GM18508 (cell line): ENCODE data around the gene ELMO1.
A peak's percentile ranks its signal among the peaks of the same experiment; 100 is the strongest.

Experiments used
- ATAC-seq: cut with Tn5 transposase; IDR thresholded peaks from one replicate; pipeline ENCODE4 v1.9.1; 2021; ENCODE audit warnings: moderate number of reproducible peaks; ENCODE audit not compliant: insufficient read depth, unreplicated experiment

ELMO1 gene

DNA sequence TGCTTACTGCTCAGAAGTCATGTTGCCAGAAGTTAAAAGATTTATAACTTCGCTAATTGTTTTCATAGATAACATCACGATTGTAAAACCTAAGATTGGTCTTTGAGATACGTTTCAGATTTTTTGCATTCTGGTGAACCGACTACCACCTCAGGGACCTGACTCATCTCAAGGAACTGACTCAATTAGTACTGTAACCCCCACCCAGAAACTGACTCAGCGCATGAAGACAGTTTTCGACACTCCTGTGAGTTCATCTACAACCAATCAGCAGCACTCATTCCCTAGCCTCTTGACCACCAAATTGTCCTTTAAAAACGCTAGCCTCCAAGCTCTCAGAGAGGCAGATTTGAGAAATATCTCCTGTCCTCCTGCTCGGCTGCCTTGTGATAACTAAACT lies 72.3 kb downstream of the ELMO1 start:
- no peak for ATAC-seq

DNA sequence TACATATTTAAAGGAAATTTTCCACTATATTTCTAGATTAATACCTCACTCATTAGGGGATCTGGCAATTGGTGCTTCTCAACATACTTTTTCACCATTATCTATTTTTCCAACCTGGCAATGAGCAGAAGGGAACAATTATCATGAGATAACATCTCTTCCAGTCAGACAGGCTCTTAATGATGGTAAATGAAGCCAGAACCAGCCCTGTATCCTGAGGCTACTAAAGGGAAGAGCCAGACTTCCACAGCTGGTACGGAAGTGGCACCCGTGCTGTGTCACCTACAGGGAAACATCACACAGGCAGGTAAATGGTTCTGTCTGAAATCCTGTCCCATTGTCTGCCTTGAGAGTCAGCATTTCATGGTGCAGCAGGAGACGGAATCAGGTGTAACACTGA lies 75.9 kb downstream of the ELMO1 start:
- ATAC-seq, result no peak

DNA sequence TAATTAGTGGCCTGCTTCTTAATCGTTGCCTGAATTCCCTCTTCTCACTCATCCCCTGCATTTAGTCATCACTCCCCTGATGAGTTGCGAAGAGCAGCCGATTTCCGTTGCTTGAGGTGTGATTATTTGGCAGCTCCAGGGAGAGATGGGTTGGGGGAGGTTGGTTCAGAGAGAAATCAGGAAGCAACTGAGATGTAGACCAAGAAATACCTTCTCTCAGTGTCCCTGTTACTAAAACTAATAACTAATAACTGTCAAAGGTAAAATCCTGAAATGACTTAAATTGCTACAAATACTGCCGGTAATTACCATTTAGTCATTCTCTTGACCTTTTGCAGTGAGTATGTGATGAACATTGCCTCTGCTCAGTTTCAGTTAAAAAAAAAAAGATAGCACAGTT lies 76.9 kb downstream of the ELMO1 start:
- ATAC-seq, result no peak

DNA sequence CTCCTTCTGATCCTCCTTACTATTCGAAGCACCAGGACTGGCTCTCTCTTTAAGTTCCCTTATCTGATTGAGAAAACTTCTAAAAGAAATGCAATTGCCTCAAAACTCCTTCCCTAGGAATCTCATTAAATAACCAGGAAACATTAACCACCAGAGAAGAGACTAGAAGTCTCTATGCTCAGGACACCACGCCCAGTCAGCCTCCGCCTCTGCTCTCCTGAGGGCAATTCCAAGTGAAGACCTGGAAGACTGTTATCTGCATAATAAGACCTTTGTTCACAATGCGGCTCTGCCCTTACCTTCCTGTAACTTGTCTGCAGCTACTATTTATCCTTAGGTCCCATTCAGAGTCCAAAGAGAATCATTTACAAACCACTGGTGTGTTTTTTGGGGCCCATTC lies 78.8 kb downstream of the ELMO1 start:
- ATAC-seq, result no peak

DNA sequence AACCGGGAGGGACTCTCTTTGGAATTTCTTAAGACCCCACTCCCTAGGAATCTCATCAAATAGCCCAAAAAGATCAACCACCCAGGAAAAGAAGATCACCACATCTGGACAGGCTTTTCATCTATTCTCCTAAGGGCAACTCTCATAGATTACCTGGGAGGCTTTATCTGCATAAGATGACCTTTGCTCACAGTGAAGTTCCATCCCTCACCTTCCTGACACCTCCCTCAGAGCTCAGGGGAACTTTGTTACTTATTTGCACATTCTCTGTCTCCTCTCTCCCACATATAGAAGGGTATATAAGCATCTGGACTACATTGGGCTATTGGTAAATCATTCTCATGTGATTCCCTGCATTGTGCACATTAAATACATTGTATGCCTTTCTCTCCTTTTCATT lies 80.1 kb downstream of the ELMO1 start:
- no peak for ATAC-seq

DNA sequence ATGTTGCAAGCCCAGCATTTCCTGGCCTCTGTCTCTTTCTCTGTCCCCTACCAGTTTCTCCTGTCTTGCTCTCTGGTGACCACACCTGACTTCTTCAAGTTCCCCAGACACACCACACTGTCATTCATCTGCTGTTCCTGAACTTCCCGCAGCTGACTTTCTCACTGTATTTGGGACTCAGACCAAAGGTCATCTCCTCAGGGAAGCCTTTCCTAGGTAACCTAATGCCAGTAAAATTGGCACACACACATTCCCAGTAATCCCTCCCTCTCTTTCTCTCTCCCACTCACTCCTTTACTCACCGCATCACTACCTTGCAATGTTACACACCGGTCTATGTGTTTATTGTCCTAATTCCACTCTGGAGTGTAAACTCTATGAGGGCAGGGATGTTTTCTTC lies 81.7 kb downstream of the ELMO1 start:
- no peak for ATAC-seq

DNA sequence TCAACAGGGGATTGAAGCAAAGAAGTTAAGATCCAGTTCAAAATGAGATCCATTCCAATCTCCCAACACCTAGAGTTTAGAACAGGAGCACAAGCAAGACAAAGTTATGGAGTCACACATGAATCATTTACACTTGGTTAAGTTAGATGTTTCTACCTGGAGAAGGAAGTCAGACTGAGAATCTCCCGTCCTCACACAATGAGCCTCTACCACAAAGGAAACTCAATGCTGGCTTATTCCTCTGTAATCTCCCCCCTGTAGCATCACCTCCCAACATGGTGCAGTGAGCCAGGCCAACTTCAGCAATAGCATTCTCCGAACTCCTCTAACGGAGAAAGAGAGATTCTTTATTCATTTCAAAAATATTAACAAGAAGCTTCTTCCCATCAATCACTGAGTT lies 82.2 kb downstream of the ELMO1 start:
- no peak for ATAC-seq

DNA sequence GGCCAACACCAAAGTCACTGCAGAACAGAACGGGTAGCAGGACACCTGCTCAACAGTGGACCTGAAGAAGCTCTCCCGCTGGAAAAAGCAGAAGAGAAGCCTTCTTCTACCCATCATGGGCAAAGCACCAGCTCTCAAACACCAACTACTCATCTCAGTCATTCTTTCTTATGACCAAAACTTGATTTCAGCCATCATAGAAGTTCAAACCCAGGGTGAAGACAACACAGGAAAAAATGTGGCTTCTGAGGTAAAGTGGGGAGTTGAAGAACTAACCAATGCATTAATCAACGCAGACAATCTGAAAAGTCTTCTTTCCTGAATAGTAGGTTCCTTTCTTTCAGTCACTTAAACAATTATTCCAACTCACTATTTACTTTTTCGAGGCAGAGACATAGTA lies 83.3 kb downstream of the ELMO1 start:
- no peak for ATAC-seq

DNA sequence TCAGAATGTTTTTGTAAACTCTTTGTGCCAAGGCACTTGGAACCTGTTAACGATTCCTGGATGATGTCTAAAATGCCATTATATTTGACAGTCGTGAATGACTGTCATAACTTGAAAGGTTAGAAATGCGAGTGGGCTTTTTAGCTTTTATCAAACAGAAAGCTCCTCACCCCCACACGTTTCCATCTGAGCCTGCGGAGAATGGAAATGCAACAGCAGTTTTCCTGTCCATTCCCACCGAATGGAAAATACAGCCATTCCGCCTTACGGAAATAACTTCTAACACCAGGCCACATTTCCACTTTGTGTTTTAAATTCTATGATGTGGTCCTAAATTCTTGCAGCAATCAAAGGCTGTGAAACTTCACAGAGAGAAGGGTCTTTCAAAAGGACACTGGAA lies 83.8 kb downstream of the ELMO1 start:
- no peak for ATAC-seq

DNA sequence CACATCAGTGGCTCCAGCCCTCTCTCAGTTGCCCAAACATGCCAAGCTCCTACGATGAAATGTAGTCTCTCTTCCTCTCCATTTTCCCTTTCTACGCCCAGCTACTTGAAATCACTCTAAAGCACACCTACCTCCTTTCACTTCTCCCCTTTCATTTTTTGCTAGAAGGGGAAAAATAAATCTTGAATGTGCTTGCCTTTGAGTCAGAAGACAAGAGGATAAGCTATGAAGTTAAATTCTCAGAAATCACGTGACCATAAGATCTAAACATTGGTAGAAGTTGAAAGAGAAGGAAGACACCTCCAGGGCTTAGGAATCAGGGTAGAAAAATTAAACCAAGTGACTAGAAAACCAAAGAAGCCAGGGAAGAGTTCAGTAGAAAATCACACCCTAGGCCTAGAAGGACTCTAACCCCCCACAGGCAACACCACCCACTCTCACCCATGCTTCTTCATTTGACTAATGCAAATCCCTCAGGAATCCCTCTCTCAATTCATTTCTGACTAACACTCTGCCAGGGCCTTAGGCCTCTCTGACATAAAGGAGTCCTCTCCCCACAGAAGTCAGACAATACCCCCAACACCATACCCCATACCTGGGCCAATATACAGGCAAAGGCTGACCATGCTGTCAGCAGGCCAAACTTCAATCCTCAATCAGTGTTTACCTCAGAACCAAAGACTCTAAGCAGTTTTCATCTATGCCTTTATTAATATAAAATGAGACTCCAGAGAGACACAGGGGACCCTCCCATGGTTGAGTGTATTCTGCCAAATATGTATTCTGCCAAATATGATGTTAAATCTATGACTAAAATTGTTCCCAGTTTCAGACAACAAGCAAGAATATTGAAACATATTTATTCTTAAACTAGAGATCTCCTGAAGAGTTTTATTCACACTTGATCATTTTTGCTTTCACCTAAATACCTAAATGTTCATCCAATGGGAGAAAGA lies 84.8 kb downstream of the ELMO1 start:
- ATAC-seq, result no peak

DNA sequence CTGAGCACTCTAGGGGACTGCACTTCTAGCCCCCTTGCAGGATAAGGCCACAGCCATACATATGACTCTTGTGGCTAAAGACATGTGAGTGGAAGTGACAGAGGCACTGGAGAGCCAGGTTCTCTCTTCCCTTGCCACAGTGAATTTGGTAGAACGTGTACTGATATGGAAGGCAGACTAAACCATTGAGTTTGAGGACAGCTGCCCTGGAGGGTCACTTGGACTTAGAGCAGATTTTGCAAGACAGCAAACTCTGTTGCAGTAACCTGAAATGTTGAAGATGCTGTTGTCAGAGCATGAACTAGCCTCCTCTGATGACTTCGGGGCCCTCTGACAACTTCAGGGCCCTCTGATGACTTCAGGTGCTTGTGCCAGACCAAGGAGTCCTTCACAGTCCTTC lies 85.9 kb downstream of the ELMO1 start:
- no peak for ATAC-seq

DNA sequence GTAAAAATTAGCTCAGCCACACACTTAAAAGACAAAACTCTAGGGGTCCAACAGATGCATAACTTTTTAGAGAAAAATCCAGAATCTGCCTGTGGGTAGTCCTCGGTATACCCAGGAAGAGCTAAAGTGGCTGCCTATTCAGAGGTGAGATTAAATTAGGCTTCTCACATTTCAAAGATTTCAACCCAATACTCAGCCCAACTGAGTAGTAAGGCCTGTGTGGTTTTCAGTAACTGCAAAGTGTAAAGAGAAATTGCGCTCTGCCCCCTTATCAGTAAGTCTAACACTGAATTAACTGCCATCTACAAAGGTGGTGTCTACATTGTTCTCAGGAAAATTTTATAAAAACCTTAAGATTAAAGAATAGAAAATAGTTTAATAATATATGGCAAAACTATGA lies 88.2 kb downstream of the ELMO1 start:
- ATAC-seq, result no peak

DNA sequence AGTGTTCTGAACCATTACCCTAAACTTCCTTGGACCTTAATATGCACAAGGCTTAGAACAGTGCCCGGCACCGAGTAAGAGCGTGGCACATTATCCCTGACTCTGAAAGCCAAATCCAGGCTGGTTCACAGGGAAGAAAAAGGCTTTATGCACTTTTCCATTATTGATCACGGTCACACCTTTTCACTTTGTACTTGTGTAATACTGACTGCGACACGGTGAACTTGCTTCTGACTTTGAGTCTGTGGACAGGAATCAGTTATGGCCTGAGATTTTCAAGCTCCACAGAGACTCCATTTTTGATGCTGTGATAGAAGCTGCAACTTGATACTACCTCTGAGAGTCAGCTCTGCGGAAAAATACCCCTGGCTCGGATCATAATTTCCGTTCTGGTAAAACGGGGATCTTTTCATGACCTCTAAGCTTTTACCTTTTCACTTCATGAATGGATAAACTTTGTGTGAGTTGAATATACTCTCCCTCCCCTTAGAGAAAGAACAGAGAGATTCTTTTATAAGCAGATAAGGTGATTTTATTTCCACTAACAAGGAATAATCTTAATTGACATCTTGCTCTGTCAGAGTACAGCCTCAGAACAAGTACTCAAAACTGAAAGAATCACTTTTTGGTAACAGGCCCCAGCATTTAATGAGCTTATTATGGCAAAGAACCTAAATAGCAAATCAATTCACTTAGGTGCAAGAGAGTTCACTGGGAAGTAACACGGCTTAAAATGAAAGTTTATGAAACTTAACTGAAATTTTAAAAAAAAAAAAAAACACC lies 88.8 kb downstream of the ELMO1 start:
- no peak for ATAC-seq

DNA sequence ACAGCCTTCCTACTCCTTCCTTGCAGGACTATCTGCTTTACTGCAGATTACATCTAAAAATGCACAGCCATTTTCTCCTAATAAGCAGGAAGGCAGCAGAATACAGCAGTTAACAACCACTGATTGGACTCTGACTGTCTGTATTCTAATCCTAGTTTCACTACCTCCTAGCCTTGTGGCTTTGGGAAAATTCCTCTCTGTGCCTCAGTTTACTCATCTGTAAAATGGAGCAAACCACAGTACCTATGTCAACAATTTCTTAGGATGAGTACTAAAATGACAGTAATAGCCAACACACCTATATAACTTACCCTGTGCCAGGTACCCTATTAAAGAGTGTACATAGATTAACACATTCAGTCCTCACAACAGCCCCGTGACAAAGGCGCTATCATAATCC lies 89.5 kb downstream of the ELMO1 start:
- ATAC-seq, result no peak

DNA sequence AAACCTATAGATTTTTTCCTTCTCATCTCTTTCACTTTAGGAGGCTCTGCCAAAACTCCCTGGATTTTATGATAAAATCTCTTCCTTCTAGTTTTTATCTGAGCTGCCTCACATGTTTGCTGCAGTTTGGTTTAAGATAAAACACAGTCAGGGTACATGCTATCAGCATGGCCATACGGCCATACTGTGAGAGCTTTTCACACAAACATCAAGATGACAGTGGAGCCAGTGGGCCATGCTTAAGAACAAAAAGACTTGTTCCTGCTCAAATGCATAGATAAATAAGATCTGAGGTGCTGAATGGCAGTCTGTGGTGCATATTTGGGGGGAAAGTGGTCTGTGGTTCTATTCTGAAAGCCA lies 91.0 kb downstream of the ELMO1 start:
- no peak for ATAC-seq

DNA sequence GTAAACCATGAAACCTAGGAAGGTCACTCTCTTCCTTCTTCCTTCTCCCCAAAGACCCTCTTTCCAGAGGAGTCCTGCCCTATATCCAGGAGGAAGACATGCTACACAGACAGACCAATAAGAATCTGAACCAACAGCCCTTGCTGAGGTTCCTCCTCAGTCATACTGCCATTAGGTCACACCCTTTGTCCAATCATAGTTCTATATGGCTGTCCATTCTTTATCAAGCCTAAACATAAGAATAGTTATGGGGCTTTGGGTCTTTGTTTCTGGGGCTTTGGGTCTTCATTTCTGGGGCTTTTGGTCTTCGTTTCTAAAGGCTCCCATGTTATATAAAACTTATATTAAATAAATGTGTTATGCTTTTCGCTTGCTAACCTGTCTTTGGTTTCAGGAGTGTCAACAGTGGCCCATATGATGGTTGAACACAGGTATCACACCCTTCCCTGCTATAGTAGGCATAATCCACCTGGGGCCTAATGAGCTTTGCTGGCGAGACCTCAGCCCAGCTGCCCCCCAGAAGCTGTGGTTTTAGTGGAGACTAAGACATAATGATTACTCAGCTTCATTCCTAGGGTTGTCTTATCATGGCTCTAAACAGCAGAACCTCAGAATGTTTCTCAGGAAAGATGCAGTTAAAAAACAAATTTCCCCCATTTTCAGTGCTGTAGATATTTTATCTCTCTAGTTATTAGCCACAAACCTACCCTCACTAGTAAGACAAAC lies 91.6 kb downstream of the ELMO1 start:
- ATAC-seq, result no peak

DNA sequence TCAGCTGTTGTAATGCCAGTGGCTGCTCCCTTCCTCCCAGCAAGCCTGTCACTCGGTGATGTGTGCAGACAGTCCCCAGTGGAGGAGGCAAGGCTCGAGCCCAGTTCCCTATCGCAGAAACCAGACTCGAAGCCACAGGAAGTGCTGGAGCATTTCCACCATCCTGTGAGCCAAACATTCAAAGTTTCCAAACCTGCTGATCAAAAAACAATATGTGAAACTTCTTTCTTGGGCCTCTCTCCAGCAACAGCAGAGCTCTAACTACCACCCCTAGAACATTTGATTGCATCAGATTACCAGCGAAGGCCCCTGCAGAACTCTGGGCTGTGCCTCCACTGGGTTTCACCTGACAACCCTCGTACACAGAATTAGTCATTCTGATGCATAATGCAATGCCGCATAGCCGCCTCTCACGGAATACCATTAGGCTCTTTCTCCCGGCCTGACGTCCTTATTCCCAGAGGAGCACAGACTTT lies 94.0 kb downstream of the ELMO1 start:
- no peak for ATAC-seq

DNA sequence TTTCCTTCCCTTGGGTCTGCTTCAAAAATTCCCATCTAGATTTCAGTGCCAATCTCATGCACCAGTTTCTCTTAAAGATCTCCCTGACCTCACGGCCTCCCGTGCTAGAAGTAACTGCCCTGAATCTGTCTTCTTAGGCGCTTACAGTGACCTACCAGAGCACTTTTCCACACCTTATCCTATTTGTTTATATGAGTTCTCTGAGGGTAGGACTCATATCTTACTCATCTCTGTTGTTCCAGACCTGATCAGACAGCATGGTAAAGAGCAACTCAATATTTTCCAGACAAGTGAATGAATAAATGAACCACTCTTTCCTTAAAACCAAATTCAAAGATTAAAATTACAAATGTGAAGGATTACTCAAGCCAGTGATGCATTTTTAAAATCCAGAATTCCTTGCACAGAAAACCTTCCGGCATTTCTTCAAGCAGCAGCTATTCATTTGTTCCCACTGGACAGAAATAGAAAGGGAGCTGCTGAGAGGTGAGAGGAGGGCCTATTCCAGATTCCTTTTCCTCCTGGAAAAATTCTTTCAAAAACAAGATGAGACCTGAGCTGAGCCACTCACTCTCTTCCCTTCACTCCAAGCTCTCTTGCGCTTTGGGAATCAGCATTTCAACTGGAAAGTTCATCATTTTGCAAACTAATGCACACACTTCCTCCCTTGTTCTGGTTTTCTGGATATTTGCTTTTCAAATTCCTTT lies 94.6 kb downstream of the ELMO1 start:
- no peak for ATAC-seq

DNA sequence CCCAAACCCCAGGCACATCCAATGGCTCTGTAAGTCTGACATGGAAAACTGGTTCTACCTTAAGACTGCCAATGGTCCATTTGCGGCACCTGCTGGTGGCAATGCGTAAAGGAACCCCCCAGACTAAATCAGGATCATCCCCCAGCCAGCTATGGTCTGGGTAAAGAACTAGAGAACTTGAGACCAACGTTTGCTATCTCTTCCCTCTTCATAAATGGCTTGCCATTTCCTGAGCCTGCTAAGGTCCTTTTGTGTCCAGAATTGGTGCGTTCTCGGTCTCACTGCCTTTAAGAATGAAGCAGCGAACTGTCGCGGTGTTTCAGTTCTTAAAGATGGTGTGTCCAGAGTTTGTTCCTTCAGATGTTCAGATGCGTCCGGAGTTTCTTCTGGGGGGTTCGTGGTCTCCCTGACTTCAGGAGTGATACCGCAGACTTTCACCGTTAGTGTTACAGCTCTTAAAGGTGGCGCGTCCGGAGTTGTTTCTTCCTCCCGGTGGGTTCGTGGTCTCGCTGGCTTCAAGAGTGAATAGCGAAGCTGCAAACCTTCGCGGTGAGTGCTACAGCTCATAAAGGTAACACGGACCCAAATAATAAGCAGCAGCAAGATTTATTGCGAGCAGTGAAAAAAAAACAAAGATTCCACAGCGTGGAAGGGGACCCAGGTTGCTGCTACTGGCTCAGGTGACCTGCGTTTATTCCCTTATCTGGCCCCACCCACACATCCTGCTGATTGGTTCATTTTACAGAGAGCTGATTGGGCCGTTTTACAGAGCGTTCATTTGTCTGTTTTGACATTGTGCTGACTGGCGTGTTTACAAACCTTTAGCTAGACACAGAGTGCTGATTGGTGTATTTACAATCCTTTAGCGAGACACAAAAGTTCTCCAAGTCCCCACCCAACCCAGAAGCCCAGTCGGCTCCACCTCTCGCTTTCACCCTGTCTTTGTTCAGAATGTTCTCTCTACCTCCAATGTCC lies 95.4 kb downstream of the ELMO1 start:
- peak; percentile 42 for ATAC-seq
